Smooth muscle cell (in vitro differentiated cells): ENCODE data around the gene RERE. TPM values are rescaled to one million over a fixed set of nuclear protein-coding genes. Genes with fewer than 3 reads are reported as not detected.
"Not testable (repeated sequence)": the region's sequence is repeated elsewhere in the genome, so short reads cannot be mapped to it uniquely, and the experiment has no call there.

Experiments used
- DNase-seq: peaks from one replicate; lab custom pipeline; 2025; ENCODE audit not compliant: unreplicated experiment; lab: John Stamatoyannopoulos, UW
- H2AFZ ChIP-seq: fragments of 200-600 bp; sonication (generic); 2 replicates; pipeline ENCODE4 v1.6.0; 2016; ENCODE audit warnings: antibody characterized with exemption, low read depth, mild to moderate bottlenecking
- H3F3A ChIP-seq: fragments of 200-600 bp; sonication (generic); 2 replicates; pipeline ENCODE4 v1.6.0; 2017; ENCODE audit warnings: antibody characterized with exemption, low read depth
- H3K27ac ChIP-seq: fragments of 200-600 bp; sonication (generic); 2 replicates; pipeline ENCODE4 v1.5.1; 2016; ENCODE audit warnings: low read depth, mild to moderate bottlenecking
- H3K27me3 ChIP-seq: fragments of 200-600 bp; sonication (generic); 2 replicates; pipeline ENCODE4 v1.6.1; 2016; ENCODE audit warnings: low read depth, mild to moderate bottlenecking
- H3K36me3 ChIP-seq: fragments of 200-600 bp; sonication (generic); 2 replicates; pipeline ENCODE4 v1.5.1; 2016; ENCODE audit warnings: low read depth
- H3K4me1 ChIP-seq: fragments of 200-600 bp; sonication (generic); 2 replicates; pipeline ENCODE4 v1.5.1; 2016; ENCODE audit warnings: low read depth
- H3K4me2 ChIP-seq: fragments of 200-600 bp; sonication (generic); 2 replicates; pipeline ENCODE4 v1.6.0; 2016; ENCODE audit warnings: mild to moderate bottlenecking
- H3K4me3 ChIP-seq: fragments of 200-600 bp; sonication (generic); 2 replicates; pipeline ENCODE4 v1.5.1; 2016; ENCODE audit warnings: mild to moderate bottlenecking
- H3K79me2 ChIP-seq: fragments of 200-600 bp; sonication (generic); 2 replicates; pipeline ENCODE4 v1.6.0; 2016; ENCODE audit warnings: low read depth, mild to moderate bottlenecking
- H3K9ac ChIP-seq: fragments of 200-600 bp; sonication (generic); 2 replicates; pipeline ENCODE4 v1.6.0; 2016; ENCODE audit warnings: low read depth
- H3K9me3 ChIP-seq: fragments of 200-600 bp; sonication (generic); replicated peaks from 2 replicates; pipeline ENCODE4 v1.5.1; 2016; ENCODE audit warnings: low read depth
- H4K20me1 ChIP-seq: fragments of 200-600 bp; sonication (generic); 2 replicates; pipeline ENCODE4 v1.6.0; 2016; ENCODE audit warnings: low read depth
- WGBS: methylation state at CpG from one replicate; pipeline ENCODE4 v1.1.7; 2016; ENCODE audit warnings: low lambda C conversion rate; 5-methylcytosine and 5-hydroxymethylcytosine counted together
- polyA plus RNA-seq: library from polyadenylated mRNA; unstranded; fragments of >200 nt; fragmentation: Nextera tagmentation; extraction: Ambion mirVana; gene quantifications from 2 replicates; pipeline ENCODE4 v1.2.1, GENCODE V29; 2016
- total RNA-seq: library from RNA; depleted of rRNA; stranded (reverse); fragments of >200 nt; gene quantifications from 2 replicates; pipeline ENCODE4 v1.2.3, GENCODE V29; 2014
- TF ChIP-seq, protein P1 (sequence below): fragments of 200-600 bp; sonication (generic); IDR thresholded peaks from 2 replicates; pipeline ENCODE4 v1.5.1; 2017; ENCODE audit warnings: borderline replicate concordance, mild to moderate bottlenecking, antibody characterized with exemption; ENCODE audit not compliant: insufficient read depth, poor library complexity, severe bottlenecking

RERE gene
- total and polyA plus RNA-seq, 2 experiments from 2014 or later = 45.6 to 59.2 TPM

DNA sequence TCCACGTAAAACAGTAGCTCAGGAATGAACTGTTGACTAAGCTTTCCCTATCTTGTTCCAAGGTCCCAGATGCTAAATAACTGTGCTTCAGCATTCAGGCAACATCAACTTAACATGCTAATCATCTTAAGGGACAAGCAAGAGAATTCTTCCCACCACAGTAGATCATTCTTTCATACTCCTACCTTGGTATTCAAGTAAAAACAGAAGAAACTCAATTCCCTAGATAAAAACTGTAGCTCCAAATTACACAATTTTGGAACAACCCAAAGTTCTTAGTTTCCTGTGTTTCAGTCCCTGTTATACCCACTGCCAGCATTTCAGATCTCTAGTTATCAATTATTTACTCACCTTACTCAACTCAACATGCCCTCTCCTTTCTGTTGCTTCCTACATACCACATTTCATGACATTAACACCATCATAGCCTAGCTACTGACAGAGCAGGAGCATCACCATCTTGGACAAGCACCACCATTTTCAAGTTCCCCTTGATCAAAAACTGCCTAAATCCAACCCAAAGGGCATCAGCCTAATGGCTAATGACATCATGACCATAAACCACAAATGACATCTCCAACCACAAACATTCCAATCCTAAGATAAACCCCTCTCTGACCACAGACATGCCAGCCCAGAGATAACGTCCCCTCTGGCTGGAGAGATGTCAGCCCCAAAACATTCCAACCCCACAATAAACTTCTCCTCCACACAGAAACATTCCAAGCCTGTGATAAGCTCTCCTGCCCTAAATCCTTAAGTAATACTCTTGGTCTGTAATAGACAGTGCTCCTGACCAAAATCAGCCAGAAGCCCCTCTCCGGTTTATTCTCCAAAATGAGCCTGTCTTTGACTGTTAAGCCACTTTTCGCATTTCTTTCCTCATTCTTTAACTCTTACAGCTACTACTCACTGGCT, 191.2 kb downstream of the RERE start:
- TF ChIP-seq, protein P1, sequence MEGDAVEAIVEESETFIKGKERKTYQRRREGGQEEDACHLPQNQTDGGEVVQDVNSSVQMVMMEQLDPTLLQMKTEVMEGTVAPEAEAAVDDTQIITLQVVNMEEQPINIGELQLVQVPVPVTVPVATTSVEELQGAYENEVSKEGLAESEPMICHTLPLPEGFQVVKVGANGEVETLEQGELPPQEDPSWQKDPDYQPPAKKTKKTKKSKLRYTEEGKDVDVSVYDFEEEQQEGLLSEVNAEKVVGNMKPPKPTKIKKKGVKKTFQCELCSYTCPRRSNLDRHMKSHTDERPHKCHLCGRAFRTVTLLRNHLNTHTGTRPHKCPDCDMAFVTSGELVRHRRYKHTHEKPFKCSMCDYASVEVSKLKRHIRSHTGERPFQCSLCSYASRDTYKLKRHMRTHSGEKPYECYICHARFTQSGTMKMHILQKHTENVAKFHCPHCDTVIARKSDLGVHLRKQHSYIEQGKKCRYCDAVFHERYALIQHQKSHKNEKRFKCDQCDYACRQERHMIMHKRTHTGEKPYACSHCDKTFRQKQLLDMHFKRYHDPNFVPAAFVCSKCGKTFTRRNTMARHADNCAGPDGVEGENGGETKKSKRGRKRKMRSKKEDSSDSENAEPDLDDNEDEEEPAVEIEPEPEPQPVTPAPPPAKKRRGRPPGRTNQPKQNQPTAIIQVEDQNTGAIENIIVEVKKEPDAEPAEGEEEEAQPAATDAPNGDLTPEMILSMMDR = no peak
- H3K4me1 ChIP-seq = peaks cover 60% of the 10 kb centered on the region
- H3K27me3 ChIP-seq = no peaks in the 10 kb centered on the region
- peak overlapping the region; percentile 87 for H3K27ac ChIP-seq
- no peaks in the 10 kb centered on the region for H3K36me3 ChIP-seq
- peak overlapping the region; percentile 64 for H3K4me2 ChIP-seq
- 4% methylated on average over 4 of the region's 4 CpGs for WGBS
- H3K9ac ChIP-seq = peak overlapping the region; percentile 31
- no peak overlapping the region for H3K4me3 ChIP-seq
- peaks cover 68% of the 10 kb centered on the region for H3K79me2 ChIP-seq
- H4K20me1 ChIP-seq = peaks cover 41% of the 10 kb centered on the region
- H3K9me3 ChIP-seq = no peaks in the 10 kb centered on the region
- H3F3A ChIP-seq = peaks cover 17% of the 10 kb centered on the region
- no peak for DNase-seq
- no peak overlapping the region for H2AFZ ChIP-seq

DNA sequence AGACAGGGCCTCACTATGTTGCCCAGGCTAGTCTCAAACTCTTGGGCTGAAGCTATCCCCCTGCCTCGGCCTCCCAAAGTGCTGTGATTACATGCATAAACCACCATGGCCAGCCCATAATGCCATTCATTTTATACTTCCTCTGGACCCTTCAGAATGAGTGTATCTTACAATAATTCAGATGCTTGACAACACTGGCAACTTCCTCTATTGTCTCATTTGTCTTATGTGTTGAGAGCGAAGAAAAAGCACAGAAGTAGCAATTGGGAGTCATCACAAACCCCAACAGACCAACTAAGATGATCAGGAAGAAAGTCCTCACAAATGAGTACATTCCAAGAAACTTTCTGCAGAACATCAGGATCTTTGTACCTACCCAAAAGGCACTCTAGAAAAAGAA, 191.9 kb downstream of the RERE start:
- Histone ChIP-seq H3K36me3 (no peaks in the 10 kb centered on the region), H2AFZ (no peak overlapping the region), H3K4me3 (no peak overlapping the region), H3K27ac (peak overlapping the region; percentile 87), H4K20me1 (peaks cover 33% of the 10 kb centered on the region), H3K4me1 (peaks cover 61% of the 10 kb centered on the region), H3F3A (peaks cover 15% of the 10 kb centered on the region), H3K79me2 (peaks cover 66% of the 10 kb centered on the region), H3K9ac (peak overlapping the region; percentile 31), H3K9me3 (no peaks in the 10 kb centered on the region), H3K27me3 (no peaks in the 10 kb centered on the region), H3K4me2 (peak overlapping the region; percentile 34)
- 94% methylated on average over 2 of the region's 2 CpGs for WGBS
- no peak for DNase-seq
- TF ChIP-seq, protein P1 = no peak

DNA sequence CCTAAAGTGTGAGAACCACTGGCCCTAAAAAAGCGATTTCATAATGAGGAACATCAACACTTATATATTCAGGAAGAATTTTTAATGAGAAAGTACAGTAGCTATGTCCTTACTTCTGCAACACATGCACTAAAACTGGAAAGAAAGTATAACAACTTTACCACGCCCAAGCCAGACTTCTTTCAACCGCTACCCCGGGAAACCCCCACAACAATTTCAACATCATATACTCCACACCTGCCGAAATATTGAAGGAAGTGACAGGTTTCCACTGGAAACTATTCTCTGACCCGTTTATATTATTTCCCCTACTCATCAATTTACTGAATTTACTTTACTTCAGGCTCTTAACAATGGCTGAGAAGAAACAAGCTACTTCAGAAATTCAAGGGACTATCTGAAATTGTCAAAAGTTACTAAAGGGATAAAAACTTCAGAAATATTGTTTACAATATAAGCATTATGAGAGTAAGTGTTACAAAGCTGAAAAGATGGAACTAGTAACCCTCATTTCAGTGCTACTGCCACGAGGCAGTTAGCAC, 193.7 kb downstream of the RERE start:
- H3K9ac ChIP-seq, H3K9me3 ChIP-seq, H3K4me2 ChIP-seq, H3K36me3 ChIP-seq, DNase-seq, H2AFZ ChIP-seq, H3K27ac ChIP-seq, H3K4me3 ChIP-seq, H3K27me3 ChIP-seq: not testable (repeated sequence)
- H4K20me1 ChIP-seq = peaks cover 30% of the 10 kb centered on the region
- peaks cover 43% of the 10 kb centered on the region for H3K4me1 ChIP-seq
- peaks cover 10% of the 10 kb centered on the region for H3F3A ChIP-seq
- WGBS = 90% methylated on average over 7 of the region's 7 CpGs
- peaks cover 54% of the 10 kb centered on the region for H3K79me2 ChIP-seq

DNA sequence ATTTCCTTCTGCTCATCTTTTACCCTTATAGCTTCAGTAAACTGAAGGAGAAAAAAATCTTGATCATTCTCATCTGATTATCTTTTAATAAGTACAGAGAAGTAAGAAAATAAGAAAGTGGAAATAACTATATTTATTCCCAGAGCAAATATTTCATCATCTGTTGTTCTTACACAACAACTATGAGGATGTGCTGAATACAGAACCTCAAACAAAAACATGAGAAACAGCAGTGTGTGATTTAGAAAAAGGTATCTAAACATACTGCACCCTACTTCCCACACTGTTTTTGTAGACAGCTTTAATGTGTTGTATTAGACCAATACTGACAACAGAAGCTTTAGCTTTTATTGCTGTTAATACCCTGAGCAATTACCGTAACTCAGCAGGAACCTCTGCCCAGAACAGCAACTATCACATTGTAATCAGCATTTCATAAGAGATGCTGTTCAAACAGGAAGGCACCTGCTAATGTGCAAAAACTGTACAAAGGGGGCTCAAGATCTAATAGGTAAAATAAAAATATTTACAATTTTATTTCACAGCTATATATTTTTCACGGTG, 195.6 kb downstream of the RERE start:
- H3K27ac ChIP-seq, H3K4me2 ChIP-seq, DNase-seq, H3K4me3 ChIP-seq, H3K9ac ChIP-seq, H3K27me3 ChIP-seq, H3F3A ChIP-seq, H2AFZ ChIP-seq, H3K36me3 ChIP-seq, H3K9me3 ChIP-seq: not testable (repeated sequence)
- peaks cover 58% of the 10 kb centered on the region for H3K79me2 ChIP-seq
- H3K4me1 ChIP-seq = peaks cover 29% of the 10 kb centered on the region
- peaks cover 34% of the 10 kb centered on the region for H4K20me1 ChIP-seq
- WGBS = 56% methylated on average over 2 of the region's 2 CpGs

DNA sequence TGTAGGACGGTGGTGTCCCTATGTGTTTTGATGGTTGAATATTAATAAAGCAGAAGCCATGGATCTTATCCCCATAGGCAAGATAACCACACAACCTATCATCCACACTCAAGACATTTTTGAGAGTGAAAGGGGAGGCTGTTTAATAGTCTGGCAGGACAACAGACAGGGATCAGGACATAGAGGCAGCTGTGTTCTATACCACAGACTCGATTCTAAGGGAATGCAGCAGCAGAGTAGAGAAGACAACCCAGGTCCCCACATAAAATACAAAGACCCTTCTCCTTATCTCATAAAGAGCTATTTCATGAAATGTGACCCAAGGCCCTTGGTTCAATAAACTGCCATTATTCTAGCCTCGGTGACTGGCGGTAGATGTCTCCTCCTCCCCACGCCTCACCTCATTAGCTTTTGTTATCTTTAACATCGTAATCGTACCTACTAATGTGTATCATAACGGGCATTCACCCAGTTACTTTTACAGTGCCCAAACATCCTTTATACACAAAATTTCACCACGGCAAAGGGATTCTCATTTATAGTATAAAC, 196.3 kb downstream of the RERE start:
- H3K4me2 ChIP-seq, H2AFZ ChIP-seq, H3K36me3 ChIP-seq, H3K4me3 ChIP-seq, H3K27ac ChIP-seq, H3K27me3 ChIP-seq, DNase-seq, H3K9ac ChIP-seq, H3F3A ChIP-seq, H3K9me3 ChIP-seq: not testable (repeated sequence)
- H3K4me1 ChIP-seq = peaks cover 27% of the 10 kb centered on the region
- WGBS = 76% methylated on average over 9 of the region's 9 CpGs
- peaks cover 38% of the 10 kb centered on the region for H4K20me1 ChIP-seq
- peaks cover 65% of the 10 kb centered on the region for H3K79me2 ChIP-seq

DNA sequence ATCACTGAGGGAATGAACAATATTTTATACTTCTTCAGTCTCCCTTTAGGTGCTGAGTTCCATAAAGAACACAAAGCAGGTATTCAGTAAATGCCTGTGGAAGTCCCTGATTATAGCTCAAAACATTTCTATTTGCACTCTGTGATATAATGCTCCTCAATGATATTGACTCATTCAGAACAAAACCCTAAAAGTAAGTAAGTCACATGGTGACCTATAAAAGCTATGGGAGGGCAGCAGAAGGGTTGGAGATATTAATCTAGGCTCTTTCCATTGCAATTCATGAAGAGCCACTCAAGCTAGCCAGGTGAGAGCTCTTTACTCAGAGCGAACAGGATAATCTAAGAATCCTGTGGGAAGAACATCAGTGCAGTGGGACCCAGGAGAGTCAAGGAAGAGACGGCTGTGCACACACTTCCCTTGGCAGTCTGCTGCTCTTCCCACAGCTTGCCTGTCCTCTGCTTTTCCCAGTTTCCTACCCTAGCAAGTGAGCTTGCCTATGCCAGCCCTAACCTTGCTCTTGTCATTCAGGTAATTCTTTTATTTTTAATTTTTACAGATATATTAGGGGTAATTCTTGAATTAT, 197.4 kb downstream of the RERE start:
- not testable (repeated sequence) for DNase-seq, H3K4me3 ChIP-seq, H3K9me3 ChIP-seq, H3K4me2 ChIP-seq, H3K27me3 ChIP-seq, H3K27ac ChIP-seq, H3F3A ChIP-seq, H3K36me3 ChIP-seq, H3K9ac ChIP-seq, H2AFZ ChIP-seq
- H3K79me2 ChIP-seq = peaks cover 74% of the 10 kb centered on the region
- peaks cover 28% of the 10 kb centered on the region for H3K4me1 ChIP-seq
- H4K20me1 ChIP-seq = peaks cover 47% of the 10 kb centered on the region
- 91% methylated on average over 2 of the region's 2 CpGs for WGBS
